ENCODE measurements around the gene SSBP2. TPM values are rescaled to one million over a fixed set of nuclear protein-coding genes. Genes with fewer than 3 reads are reported as not detected.

SSBP2 gene
- total and polyA plus RNA-seq, 2 of the 8 experiments (the other 6 are each of a cell fraction or from before 2014, with no cell fraction given): 21.5 to 36.2 TPM

DNA sequence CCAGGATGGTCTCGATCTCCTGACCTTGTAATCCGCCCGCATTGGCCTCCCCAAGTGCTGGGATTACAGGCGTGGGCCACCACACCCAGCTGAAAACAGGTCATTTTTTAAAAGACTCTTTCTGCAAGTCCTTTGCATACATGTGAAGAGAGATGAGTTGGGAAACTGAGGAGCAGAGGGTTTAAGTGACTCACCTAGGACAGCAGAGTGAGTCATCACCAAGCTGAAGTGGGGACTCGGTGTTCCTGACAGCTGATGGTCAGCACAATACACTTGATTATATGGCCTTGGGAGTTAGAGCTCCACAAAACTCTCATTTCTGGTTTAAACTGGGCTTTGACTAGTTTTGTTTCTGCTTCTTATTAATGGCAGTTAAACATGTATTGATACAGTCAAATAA, 38.1 kb upstream of the SSBP2 start (continued):
- TF ChIP-seq GTF2F1 (IDR thresholded peaks at IDR 0.05; ENCODE audit: borderline replicate concordance, low read depth, low read length) (no peak), SUZ12 (IDR thresholded peaks at IDR 0.05; ENCODE audit: low read length) (no peak)
